DND-41 (cell line): ENCODE data around the gene DST.

Experiments used
- CTCF ChIP-seq: IDR thresholded peaks from 2 replicates; pipeline ENCODE4 v1.5.1; 2012; ENCODE audit warnings: borderline replicate concordance, low read length, moderate library complexity, mild to moderate bottlenecking; ENCODE audit not compliant: poor library complexity, severe bottlenecking; ENCODE audit errors: extremely low read depth
- EZH2 ChIP-seq: IDR thresholded peaks from 3 replicates; pipeline ENCODE4 v1.6.1; 2012; ENCODE audit warnings: borderline replicate concordance, low read depth, mild to moderate bottlenecking, moderate library complexity, low read length, inconsistent platforms; ENCODE audit not compliant: severe bottlenecking

GRCh38 chr6:56450376-56450775 is 192.3 kb downstream of the DST start:
- TF ChIP-seq CTCF (no peak), EZH2 (no peak)
